ENCODE measurements around the gene COL9A3.

COL9A3 gene

DNA sequence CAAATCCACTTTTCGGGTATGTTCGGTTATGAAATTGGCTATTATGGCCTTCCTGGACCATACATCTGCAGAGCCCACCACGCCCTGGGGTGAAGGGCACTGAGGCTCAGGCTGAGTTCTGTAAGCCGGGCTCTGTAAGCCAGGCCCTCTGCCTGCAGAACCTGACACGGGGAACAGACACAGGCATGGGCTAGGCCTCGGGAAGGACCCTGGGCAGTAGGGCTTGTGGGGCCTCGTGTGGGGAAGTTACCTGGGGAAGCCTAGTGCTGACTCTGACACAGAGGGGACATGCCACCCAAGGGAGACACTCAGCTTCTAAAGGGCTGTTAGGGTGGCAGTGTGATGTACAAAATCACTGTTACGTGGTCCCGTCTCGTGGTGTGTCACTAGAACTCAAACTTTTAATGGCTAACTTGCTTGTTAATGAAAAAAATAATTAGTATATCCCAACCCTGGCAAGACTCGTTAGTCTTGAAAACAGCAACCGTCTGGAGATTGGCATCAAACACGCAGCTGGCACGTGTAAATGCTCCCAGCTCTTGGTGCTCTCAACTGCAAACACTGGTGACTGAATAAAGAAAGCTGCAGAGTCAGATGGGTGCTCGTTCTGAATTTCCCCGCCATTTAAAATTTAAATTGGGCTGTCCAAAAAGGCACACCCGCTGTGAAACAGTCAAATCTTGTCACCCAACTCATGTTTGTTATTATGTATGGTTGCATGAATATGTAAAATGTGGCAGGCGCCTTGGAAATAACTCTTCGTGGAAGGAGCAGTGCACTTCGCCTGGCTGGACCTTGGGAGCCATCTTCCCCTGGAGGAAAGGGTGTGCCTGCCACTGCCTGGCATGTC is 68.4 kb downstream of the COL9A3 start:
- DNase-seq: no peak

DNA sequence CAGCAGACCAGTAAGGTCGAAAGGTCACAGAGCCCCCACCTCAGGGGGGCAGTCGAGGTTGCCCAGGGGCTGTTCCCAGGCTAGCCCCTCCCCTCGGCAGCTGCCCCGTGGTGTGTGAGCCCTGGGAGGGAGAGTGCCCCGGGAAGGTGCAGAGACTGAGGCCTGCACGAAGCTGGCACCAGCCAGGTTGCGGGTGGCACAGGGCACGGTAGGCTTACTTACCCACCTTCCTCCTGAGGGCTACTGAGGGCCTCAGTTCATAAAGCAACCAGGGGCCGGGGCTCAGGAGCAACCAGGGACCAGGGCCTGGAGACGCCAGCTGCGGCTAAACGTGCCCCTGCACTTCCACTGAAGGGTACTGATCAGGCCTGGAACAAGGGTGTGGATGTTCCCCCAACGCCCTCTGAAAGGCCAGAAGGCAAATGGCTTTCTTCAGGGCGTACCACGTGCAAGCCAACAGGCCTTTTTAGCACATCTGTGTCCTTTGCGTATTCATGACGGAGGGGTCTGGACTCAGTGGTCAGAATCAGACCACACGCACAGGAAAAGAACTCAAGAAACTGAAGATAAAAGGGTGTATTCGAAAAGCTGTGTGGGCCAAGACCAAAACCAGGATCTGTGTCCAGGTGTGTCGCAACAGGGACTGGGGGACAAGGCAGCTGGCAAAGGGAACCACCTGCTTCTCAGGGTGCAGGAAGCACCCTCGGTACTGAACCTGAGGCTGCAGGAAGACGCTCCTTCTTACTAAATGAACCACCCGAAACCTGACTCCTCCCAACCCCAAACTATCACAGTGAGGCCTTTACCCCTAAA is 69.3 kb downstream of the COL9A3 start:
- DNase-seq: no peak

DNA sequence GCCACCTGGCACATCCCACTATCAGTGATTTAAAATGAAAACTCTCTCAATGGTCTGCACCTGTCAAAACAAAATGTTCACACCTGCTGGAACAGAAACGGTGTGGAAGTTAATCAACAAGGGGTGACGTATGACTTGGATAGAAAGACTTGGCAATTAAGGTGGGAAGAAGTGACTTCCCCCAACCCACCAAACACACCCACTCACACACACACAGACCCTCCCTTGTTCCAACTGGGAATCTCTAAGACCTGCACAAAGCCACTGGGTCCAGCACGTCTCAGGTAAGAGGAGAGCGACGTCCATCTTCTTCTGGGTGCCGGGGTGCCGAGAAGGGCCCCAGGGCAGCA is 69.8 kb downstream of the COL9A3 start:
- DNase-seq: no peak

DNA sequence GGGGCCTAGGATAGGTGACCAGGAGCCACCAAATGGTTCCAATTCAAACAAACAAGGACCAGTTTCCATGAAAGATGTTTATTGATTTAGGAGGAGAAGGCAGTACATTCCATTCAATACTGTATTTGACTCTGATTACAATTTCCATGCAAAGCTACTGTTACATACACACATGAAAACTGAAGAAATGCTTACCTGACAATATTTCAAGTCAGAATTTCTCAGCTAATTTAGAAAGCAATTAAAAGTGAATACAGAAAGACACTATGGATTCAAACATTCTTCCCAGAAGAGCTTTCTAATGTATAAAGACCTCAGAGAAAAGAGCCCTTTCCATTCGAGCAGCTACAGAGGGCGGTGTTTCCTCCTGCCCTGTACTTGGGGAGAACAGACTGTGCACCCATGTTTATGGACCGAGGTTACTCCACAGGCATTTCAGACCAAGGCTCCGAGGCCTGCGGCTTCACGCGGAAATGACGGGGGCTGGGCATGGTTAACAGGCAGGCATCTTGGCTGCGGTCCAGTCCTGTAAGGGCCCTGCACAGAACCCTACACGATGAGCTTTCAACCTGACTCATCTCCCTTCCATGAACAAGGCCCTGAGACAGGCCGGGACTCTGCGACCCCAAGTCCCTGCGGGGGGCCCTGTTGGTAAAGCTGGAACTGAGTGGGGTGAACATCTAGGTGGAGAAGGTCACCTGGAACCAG is 70.5 kb downstream of the COL9A3 start:
- peak; percentile 26 to 42 (median 33) for DNase-seq

DNA sequence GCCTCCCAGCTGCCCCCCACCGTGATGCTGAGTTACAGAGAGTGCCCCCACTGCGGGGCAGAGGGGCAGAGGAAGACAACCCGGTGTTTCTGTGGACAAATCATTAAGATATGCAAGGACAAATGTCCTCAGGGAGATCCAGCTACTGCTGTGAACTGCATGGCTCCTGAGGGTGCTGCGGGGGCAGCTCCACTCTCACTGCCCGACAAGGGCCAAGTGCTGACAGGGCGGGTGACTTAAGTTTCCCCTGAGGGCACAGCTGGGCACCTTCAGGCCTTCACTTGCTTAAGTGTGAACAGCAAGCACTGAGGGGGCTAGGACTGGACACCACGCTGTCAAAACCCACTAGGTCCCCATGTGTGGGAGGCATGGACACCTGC is 71.0 kb downstream of the COL9A3 start:
- DNase-seq: no peak

DNA sequence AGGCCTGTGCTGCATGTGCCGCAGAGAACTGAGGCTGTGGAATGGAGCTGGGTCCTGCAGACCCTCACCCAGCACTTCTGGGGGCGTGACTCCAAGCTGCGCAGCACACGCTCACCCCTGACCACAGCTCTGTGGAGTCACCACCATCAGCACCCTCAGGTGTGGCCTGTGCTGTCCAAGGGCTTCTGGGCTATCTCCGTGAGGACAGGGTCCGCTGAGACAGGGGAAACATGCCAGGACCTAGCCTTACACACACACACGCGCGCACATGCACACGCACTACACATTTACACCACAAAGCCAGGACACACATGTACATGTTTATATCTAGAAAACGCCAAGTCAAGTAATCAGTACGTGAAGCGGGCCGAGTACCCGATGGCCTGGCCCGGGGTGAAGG is 71.6 kb downstream of the COL9A3 start:
- DNase-seq: no peak

DNA sequence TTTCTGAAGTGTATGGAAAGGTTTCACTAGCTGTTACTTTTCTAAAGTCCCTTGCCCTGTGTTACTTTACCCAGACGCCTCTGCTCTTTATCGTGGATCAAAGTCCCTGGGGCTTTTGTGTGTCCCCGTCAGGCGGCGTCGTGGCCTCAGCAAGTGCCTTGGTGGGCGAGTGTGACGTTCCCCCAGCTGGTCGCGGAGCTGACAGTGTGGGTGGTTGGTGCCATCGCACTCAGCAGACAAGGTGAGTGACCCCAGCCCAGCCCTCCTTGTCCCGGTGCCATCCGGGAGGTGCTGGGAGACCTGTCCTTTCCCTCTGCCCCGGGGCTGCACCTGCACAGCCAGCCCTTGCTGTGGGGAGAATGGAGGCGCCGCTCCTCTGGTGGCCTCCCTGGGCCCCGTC is 72.1 kb downstream of the COL9A3 start:
- no peak for DNase-seq

DNA sequence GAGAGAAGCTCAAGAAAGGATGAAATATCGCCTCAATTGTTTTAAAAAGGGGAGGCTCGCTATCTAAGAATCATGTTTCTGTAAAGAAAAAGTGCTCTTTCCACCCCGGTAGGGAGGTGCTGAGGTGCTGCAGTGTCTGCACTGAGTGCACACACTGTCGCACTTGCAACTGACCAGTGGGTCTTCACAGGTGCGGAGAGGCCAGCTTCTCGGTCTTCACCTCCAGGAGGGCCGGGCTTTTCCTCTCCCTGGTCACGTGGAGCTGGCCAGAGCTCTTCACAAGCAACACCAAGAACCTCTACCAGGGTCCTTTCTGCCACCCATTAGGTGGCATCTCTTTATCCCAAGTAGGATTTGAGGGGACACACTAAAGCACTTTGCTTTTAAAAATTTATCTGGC is 72.6 kb downstream of the COL9A3 start:
- no peak for DNase-seq

DNA sequence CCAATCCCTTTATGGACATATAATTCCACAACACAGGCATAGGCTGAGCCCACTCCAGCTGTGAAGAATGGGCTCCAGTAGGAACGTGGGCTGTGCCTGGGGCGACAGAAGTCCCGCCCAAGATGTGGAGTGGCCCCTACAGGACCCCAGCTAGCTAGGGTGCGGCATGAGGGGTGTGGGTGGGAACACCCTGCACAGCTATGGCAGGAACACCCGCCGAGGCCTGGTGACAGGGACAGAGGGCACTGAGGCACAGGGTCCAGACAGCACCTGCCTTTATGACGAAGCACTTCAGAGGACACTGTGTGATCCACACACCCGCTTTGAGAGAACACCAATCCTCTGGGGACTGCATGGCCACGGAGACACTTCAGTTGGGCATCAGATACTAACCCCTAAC is 73.0 kb downstream of the COL9A3 start:
- no peak for DNase-seq

DNA sequence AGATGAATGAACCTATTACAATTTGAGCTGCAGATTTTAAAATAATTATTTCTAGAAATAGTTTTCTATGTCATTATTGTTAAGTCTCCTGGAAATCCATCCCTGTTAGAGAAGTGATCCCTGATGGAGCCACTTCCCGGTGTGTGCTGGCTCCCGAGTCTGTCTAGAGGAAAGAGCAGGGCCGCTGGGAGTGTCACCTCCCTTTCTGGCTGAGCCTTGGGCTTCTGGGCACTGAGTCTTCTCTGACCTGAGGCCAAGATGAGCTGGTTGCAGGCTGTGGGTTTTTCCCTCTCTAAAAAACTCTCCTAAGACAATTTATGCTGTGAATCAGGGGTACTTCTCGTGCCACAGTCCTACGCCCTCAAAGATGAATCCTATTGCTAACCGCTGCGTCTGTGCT is 73.6 kb downstream of the COL9A3 start:
- DNase-seq: no peak

All from suppressor macrophage treated with lipopolysaccharide for 1 hour (primary cell).